GM21447 (cell line): ENCODE results near the gene PCGF3.
"Not testable (repeated sequence)": the region's sequence is repeated elsewhere in the genome, so short reads cannot be mapped to it uniquely, and the experiment has no call there.

ENCODE experiments used
- ATAC-seq: cut with Tn5 transposase; IDR thresholded peaks from one replicate; pipeline ENCODE4 v1.9.1; 2021; ENCODE audit not compliant: unreplicated experiment

PCGF3 gene

DNA sequence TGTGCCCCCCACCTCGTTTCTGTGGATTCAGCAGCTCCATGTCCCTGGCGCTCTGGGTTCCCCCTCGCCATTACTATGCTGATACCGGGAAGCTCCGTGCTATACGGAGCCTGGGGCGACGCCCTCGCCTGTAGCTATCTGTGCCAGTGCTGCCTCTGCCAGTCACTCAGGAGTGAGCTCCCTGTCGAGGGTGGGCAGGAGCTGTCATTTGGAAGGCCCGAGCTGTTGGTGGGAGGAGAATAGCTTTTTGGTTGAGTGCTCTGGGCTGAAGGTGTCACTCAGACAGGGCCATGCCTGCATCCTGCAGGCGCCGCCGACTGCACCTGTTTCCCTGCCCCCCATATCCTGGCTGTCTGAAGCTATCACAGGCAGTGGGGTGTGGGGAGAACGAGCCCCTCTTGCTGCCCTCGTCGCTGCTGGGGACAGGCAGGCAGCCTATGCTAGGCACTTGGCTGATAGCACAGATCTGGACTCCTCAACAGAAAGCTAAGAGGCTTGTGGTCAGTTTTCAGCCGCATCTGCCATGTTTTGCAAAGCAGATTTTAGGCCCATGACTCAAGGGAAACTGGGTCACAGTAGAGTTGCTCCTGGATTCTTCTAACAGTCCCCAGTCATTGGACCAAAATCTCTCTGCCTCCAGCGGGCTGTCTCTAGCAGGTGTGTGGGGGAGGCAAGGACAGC, 88.4 kb downstream of the PCGF3 start:
- no peak for ATAC-seq

- no peak for ATAC-seq
Observed at GRCh38 chr4:794900-795725, 89.5 kb downstream of the PCGF3 start.

GRCh38 chr4:795726-796119, 90.1 kb downstream of the PCGF3 start:
- ATAC-seq = no peak

DNA sequence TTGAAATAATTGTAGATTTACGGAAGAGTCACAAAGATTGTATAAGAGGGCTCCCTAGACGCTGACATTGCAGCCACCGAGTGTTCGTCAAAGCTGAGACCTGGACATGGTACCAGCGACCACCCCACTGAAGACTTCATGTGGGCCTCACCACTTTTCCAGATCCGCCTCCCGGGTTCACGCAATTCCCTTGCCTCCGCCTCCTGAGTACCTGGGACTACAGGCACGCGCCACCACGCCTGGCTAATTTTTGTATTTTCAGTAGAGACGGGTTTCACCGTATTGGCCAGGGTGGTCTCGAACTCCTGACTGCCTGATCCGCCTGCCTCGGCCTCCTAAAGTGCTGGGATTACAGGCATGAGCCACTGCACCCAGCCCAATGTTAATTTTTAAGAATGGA, 90.6 kb downstream of the PCGF3 start:
- ATAC-seq = no peak

DNA sequence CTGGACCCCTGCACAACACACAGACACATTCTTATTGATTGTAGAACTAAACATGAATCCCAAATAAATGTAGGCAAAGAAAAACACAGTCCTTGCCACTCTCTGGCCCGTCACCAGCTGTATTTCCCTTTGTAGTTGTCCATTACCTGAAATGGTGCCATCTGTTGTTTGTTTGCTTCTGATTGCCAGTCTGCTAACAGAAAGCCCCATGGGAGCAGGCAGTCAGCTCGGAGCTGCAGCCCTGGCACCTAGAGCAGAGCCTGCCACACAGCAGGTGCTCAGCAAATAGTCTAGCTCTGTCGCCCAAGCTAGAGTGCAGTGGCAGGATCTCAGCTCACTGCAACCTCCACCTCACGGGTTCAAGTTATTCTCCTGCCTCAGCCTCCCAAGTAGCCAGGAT, 91.4 kb downstream of the PCGF3 start:
- no peak for ATAC-seq

DNA sequence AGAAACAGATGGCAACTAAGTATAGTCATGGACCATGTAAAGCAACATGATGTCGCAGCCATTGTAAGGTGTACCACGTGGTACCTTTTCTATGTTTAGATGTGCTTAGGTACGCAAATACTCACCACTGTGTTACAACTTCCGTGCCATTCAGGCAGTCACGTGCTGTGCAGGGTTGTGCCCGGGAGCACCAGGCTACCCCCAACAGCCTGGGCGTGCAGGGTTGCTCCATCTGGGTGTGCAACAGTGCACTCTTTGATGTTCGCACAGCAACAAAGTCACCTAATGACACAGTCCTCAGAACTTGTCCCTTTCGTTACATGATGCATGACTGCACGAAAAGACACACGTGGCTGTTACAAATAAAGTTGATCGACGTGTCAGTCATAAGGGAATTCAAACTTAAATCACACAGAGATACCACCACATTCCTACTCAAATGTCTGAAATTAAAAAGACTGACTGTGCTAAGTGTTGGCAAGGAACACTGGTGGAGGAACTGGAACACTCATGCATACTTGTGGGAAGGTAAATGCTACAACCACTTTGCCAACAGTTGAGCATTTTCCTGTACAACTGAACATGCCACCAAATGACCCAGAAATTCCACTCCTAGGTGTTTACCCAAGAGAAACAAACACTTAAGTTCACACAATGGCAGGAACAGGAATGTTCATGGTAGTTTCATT, 95.9 kb downstream of the PCGF3 start:
- ATAC-seq = no peak

DNA sequence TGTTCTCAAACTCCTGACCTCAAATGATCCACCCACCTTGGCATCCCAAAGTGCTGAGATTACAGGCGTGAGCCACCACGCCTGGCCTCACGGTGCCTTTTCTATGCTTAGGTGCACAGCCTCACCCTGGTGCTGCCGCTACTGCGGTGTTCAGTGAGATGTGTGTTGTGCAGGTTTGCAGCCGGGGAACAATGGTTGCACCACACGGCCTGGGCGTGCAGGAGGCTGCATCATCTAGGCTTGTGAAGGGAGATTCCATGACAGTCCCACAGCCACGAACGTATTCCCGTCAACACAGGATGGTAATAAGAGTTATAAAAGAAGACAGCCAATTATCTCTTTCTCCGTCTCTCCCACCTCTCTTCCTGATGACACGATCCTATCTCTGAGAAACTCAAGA, 98.3 kb downstream of the PCGF3 start:
- no peak for ATAC-seq

- no peak for ATAC-seq
Observed at GRCh38 chr4:804804-805203, 99.2 kb downstream of the PCGF3 start.

DNA sequence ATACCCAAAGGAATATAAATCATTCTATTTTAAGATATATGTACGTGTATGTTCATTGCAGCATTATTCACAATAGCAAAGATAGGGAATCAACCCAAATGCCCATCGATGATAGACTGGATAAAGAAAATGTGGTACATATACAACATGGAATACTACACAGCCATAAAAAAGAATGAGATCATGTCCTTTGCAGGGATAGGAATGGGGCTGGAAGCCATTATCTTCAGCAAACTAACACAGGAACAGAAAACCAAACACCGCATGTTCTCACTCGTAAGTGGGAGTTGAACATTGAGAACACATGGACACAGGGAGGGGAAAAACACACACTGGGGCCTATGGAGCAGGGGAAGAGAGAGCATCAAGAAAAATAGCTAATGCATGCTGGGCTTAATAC, 101.3 kb downstream of the PCGF3 start:
- not testable (repeated sequence) for ATAC-seq

DNA sequence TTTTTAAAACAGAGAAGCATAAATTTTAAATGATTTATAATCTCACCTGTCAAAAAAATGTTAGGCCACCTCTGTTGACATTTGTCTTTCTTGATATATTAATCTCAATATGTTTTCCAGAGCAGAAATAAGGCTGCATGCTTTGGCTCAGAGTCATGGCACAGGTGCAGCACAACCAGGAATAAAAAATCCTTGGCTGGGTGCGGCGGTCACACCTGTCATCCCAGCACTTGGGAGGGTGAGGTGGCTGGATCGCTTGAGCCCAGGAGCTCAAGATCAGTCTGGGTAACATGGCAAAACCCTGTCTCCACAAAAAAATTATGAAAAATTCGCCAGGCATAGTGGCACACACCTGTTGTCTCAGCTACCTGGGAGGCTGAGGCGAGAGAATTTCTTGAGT, 102.2 kb downstream of the PCGF3 start:
- ATAC-seq = no peak

DNA sequence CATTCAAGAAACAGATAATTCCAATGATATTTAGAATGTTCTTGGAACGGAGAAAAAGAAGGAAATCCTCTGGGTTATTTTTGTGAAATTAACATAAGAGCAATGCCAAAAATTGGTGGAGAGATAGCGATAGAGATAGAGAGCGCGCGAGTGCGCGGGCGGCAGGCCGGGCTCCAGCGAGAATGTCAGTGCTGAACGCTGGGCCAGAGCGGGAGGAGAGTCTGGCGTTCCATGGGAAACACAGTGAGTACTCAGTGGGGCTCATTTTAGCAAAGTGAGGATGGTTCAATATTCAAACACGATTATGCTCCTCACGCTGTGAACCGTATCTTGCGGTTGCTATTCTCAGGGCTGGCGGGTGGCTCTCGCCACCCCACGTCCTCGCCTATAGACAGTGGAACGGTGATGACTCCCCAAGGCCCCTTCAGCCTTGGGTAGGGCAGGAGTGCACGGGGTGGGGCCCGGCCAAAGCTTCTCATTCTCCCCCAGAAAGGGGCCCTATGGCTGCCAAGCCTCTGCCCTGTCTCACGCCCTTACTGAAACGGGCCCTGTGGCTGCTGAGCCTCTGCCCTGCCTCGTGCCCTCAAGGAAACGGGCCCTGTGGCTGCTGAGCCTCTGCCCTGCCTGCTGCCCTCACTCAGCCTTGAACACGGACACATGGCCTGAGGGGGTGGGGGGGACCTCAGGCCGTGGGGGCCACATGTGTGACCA, 103.4 kb downstream of the PCGF3 start:
- ATAC-seq = no peak

DNA sequence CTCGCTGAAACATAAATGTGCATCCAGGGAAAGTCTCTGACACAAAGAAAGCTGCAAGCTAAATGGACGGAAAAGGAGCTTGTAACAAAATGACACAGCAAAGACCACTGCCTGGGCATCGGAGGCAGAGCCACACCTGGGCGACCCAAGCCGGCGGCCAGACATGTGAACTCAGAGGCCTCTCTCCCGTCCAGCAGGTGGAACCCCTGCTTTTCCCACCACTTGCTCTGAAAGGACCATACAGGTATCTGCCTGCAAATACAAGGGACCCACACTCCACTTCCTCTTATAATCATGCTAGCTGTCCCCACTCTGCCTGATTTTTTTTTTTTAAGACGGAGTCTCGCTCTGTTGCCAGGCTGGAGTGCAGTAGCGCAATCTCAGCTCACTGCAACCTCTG, 108.3 kb downstream of the PCGF3 start:
- no peak for ATAC-seq

DNA sequence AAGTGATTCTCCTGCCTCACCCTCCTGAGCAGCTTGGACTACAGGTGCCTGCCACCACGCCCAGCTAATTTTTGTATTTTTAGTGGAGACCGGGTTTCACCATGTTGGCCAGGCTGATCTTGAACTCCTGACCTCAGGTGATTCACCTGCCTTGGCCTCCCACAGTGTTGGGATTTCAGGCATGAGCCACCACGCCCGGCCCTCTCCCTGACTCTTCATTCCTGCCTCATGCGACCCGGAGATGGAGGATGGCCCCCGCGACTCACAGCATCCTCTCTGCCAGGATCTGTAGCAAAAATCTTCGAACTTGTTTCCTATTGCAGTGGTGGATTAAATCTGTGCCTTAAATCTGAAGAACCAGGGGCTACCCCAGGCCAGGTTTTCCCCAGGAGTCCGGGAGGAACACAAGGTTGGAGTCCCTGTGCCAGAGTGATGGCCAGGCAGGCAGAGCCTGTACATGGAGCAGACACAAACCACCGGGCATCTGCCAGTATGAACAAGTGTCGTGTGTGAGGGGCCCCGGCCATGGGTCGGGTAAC, 108.7 kb downstream of the PCGF3 start:
- no peak for ATAC-seq

DNA sequence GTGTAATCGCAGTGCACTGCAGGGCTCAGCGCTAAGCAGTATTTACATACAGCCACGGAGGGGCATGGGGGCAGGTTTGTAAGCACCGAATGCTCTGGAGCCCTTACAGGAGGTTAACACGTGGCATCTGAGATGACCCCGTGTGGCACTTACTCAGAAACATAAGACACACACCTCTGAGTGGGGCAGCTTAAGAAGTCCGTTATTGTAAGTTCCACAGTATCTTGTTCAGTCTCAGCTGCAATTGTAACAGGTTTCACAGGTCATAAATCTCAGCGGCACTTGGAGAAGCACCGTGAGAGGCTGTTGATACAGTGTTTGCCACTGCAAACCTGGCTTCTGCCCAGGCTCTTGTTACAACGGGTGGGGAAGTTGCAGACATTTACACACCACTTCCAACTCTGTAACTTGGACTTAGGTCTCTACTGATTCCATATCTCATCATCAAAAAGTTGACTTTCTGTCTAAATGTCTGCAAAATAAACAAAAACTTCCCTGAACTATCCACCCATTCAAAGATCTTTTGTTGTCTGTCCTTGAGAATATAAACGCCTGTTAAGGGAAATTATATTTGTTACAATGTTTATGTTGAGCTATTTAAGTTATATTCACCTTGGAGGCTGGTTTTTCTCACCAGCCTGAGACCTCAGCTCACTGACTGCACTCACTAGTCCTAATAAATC, 110.0 kb downstream of the PCGF3 start:
- ATAC-seq = no peak

GRCh38 chr4:818106-818921, 112.7 kb downstream of the PCGF3 start:
- no peak for ATAC-seq

GRCh38 chr4:819401-820229, 114.0 kb downstream of the PCGF3 start:
- ATAC-seq = no peak
